SK-N-SH treated with all-trans-retinoic acid at 6 μM for 48 hours (cell line): ENCODE measurements around the gene MYL10.

Experiments used
- CSDC2 ChIP-seq: fragments of 250-450 bp; sonication (Bioruptor Pico); IDR thresholded peaks from 2 replicates; pipeline ENCODE4 v1.5.0; 2020; ENCODE audit warnings: mild to moderate bottlenecking, moderate library complexity
- GLIS3 ChIP-seq: fragments of 250-450 bp; sonication (Bioruptor Pico); IDR thresholded peaks from 2 replicates; pipeline ENCODE4 v1.5.0; 2020; ENCODE audit warnings: mild to moderate bottlenecking, moderate library complexity
- OSR1 ChIP-seq: fragments of 250-450 bp; sonication (Bioruptor Pico); IDR thresholded peaks from 2 replicates; pipeline ENCODE4 v1.8.0; 2022; ENCODE audit warnings: moderate library complexity, mild to moderate bottlenecking, inconsistent platforms
- PPARA ChIP-seq: fragments of 250-450 bp; sonication (Bioruptor Pico); IDR thresholded peaks from 2 replicates; pipeline ENCODE4 v1.5.0; 2020; ENCODE audit warnings: mild to moderate bottlenecking, borderline replicate concordance
- RARB ChIP-seq: fragments of 250-450 bp; sonication (Bioruptor Pico); IDR thresholded peaks from 2 replicates; pipeline ENCODE4 v1.8.0; 2021; ENCODE audit warnings: mild to moderate bottlenecking, moderate library complexity
- SNAI2 ChIP-seq: fragments of 250-450 bp; sonication (Bioruptor Pico); IDR thresholded peaks from 2 replicates; pipeline ENCODE4 v1.5.0; 2020; ENCODE audit warnings: mild to moderate bottlenecking, moderate library complexity
- ZC3H10 ChIP-seq: fragments of 250-450 bp; sonication (Bioruptor Pico); IDR thresholded peaks from 2 replicates; pipeline ENCODE4 v1.5.1; 2021; ENCODE audit warnings: mild to moderate bottlenecking, moderate library complexity
- ZFP3 ChIP-seq: fragments of 250-450 bp; sonication (Bioruptor Pico); IDR thresholded peaks from 2 replicates; pipeline ENCODE4 v1.5.0; 2020; ENCODE audit warnings: mild to moderate bottlenecking, moderate library complexity
- ZFP30 ChIP-seq: fragments of 450-650 bp; formaldehyde crosslinking; IDR thresholded peaks from 2 replicates; pipeline ENCODE4 v1.5.0; 2022; ENCODE audit warnings: mild to moderate bottlenecking, moderate library complexity
- ZNF70 ChIP-seq: fragments of 450-650 bp; formaldehyde crosslinking; IDR thresholded peaks from 2 replicates; pipeline ENCODE4 v1.5.0; 2020; ENCODE audit warnings: mild to moderate bottlenecking, moderate library complexity
- TF ChIP-seq, protein P1 (sequence below): fragments of 250-450 bp; sonication (Bioruptor Pico); IDR thresholded peaks from 2 replicates; pipeline ENCODE4 v1.5.1; 2020; ENCODE audit warnings: low read depth, mild to moderate bottlenecking, moderate library complexity
- TF ChIP-seq, protein P2 (sequence below): fragments of 250-450 bp; sonication (Bioruptor Pico); IDR thresholded peaks from 2 replicates; pipeline ENCODE4 v1.8.0; 2020; ENCODE audit warnings: mild to moderate bottlenecking, moderate library complexity, borderline replicate concordance
- TF ChIP-seq, protein P3 (sequence below): fragments of 250-450 bp; sonication (Bioruptor Pico); IDR thresholded peaks from 2 replicates; pipeline ENCODE4 v1.5.1; 2021; ENCODE audit warnings: mild to moderate bottlenecking, moderate library complexity

DNA sequence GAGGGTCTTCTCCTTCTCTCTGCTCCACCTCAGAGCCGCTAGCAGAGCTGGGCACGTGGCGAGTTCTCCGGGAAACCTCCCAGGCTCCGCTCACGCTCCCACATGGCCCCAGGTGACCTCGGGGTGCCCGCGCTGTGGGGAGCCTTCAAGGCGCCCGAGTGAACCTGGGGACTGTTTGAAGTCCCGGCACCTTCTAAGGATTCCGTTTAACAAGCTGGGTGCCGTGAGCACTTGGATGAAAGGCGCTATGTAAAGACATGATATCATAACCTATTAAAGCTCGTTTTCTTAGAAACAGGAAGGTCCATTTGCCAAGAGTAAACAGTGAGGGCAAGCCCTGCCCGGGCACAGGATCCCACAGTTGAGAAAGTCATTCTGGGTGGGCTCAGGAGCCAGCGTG lies 15.8 kb upstream of the MYL10 start:
- TF ChIP-seq, protein P1, sequence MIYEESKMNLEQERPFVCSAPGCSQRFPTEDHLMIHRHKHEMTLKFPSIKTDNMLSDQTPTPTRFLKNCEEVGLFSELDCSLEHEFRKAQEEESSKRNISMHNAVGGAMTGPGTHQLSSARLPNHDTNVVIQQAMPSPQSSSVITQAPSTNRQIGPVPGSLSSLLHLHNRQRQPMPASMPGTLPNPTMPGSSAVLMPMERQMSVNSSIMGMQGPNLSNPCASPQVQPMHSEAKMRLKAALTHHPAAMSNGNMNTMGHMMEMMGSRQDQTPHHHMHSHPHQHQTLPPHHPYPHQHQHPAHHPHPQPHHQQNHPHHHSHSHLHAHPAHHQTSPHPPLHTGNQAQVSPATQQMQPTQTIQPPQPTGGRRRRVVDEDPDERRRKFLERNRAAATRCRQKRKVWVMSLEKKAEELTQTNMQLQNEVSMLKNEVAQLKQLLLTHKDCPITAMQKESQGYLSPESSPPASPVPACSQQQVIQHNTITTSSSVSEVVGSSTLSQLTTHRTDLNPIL, result no peak
- TF ChIP-seq ZNF70 (CRISPR knock-in tag) (no peak), OSR1 (CRISPR knock-in tag) (no peak), ZFP3 (CRISPR knock-in tag) (no peak), ZFP30 (CRISPR knock-in tag) (no peak), CSDC2 (no peak), GLIS3 (CRISPR knock-in tag) (no peak), PPARA (CRISPR knock-in tag) (no peak), SNAI2 (CRISPR knock-in tag) (no peak), RARB (CRISPR knock-in tag) (no peak), ZC3H10 (CRISPR knock-in tag) (no peak)
- TF ChIP-seq, protein P2, sequence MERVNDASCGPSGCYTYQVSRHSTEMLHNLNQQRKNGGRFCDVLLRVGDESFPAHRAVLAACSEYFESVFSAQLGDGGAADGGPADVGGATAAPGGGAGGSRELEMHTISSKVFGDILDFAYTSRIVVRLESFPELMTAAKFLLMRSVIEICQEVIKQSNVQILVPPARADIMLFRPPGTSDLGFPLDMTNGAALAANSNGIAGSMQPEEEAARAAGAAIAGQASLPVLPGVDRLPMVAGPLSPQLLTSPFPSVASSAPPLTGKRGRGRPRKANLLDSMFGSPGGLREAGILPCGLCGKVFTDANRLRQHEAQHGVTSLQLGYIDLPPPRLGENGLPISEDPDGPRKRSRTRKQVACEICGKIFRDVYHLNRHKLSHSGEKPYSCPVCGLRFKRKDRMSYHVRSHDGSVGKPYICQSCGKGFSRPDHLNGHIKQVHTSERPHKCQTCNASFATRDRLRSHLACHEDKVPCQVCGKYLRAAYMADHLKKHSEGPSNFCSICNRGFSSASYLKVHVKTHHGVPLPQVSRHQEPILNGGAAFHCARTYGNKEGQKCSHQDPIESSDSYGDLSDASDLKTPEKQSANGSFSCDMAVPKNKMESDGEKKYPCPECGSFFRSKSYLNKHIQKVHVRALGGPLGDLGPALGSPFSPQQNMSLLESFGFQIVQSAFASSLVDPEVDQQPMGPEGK (CRISPR knock-in tag), result no peak
- TF ChIP-seq, protein P3, sequence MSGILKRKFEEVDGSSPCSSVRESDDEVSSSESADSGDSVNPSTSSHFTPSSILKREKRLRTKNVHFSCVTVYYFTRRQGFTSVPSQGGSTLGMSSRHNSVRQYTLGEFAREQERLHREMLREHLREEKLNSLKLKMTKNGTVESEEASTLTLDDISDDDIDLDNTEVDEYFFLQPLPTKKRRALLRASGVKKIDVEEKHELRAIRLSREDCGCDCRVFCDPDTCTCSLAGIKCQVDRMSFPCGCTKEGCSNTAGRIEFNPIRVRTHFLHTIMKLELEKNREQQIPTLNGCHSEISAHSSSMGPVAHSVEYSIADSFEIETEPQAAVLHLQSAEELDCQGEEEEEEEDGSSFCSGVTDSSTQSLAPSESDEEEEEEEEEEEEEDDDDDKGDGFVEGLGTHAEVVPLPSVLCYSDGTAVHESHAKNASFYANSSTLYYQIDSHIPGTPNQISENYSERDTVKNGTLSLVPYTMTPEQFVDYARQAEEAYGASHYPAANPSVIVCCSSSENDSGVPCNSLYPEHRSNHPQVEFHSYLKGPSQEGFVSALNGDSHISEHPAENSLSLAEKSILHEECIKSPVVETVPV (CRISPR knock-in tag), result no peak
